Stimulated activated CD4-positive, alpha-beta T cell treated with anti-CD3 and anti-CD28 coated beads, Interleukin-2, amount 100 ng/mL, for 24 hours (primary cell): Measurements from ENCODE around the gene STEAP3.

Experiments used
- DNase-seq, 2 donors: peaks; one replicate each; pipeline ENCODE4 v3.0.0-alpha.2; 2020

Gene STEAP3

DNA sequence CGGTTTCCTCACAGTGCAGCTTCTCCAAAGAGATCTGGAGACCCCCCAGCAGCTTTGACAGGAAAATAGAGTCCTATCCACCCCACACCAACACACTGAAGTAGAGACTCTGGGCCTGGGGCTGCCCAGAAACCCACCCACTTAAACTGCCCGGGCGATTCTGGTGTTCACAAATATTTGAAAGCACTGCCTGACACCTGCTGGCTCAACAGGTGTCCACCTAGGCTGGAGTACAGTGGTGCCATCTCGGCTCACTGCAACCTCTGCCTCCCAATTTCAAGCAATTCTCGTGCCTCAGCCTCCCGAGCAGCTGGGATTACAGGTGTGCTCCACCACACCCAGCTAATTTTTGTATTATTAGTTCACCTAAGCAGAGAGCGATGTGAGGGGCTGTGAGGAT is 5.3 kb downstream of the STEAP3 start:
- no peak for DNase-seq

DNA sequence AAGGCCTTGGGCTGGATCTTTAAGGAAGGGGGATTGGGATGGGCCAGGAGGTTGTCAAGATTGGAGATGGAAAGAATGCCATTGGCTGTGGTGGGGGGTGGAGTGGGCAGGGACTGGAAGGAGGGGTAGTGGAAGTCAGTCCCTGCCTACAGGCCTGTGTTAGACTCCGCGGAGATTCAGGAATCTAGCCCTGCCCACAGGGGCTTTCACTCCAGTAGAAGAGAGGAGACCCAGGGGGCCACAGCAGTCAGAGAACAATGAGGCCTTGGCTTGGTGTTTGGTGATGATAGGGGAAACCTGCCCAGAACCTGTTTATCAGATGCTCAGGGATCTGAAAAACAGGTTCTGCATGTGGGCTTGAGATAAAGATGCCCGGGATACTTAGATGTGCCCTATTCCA is 6.1 kb downstream of the STEAP3 start:
- DNase-seq = no peak

DNA sequence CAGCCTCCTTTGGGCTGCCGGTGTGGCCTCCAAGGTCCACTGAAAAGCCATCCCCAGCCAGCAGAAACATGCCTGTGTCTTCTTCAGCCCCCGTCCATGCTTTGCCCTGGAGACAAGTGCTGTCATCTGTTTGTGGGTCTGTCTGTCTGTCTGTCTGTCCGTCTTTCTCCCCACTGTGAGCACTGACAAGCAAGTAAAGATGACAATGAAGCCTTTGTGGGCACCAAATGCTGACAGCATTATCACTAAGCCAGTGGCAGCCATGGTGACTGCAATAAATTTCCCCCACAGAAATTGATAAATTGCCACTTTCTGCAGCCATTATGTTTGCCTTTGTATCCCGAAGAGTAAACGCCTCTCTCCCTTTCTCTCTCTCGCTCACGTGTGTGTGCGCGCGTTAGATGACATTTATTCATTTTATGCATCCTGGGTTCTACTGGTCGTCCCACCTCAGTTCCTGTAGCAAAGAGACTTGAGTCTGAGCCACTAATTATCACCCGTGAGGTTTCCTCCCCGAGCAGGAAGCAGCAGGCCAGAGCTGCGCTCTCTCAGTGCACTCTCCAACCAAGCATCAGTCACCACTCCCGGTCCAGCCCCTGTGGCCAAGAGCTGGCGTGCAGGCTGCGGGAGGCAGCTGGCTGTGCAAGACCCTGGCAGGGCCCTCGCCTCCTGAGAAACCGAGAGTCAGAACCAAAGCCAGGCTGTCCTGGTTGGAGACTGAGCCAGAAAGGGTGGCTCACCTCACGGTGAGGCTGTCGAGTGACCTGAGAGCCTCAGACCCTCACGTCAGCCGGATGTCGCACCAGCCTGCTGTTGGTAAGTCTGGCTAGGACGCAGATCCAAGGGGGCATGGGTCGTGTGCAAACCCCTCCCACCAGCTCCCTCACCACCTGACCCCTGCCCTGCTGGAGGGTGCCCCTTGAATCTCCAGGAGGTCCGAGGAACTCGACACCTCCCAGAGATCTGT is 6.9 kb downstream of the STEAP3 start:
- DNase-seq = no peak

GRCh38 chr2:119231975-119232665 is 8.5 kb downstream of the STEAP3 start:
- no peak for DNase-seq

- DNase-seq = no peak
Observed at GRCh38 chr2:119232666-119232993, 9.0 kb downstream of the STEAP3 start.

DNA sequence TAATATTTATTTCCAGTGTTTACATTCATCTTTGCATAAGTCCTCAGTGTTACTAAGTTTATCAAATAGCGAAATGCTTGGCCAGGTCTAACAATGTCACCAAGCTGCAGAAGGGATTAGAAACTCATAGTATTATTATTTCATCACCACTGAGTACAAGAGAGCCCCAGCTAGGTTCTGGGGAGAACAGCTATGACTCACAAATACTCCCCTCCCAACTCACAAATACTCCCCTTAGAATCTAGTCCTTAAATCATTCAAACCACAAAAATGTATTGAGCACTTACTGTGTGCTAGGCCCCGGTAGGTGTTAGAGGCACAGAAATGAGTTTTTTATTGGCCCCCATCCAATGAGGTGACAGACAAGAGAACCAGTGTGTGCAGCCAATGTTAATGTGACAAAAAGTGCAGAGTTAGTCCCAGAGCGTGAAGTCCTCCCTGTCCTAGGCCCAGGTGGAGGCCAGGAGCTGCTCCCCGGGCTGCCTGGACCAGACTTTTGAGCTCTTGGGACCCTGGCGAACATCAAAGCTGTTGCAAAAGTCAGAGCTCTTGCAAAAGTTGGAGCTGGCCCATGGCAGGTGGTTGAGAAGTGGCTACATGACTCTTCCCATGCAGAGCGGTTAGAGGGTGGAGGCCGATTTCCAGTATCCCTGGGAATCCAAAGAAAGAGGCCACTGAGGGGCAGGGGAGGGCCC is 9.8 kb downstream of the STEAP3 start:
- DNase-seq = no peak

DNA sequence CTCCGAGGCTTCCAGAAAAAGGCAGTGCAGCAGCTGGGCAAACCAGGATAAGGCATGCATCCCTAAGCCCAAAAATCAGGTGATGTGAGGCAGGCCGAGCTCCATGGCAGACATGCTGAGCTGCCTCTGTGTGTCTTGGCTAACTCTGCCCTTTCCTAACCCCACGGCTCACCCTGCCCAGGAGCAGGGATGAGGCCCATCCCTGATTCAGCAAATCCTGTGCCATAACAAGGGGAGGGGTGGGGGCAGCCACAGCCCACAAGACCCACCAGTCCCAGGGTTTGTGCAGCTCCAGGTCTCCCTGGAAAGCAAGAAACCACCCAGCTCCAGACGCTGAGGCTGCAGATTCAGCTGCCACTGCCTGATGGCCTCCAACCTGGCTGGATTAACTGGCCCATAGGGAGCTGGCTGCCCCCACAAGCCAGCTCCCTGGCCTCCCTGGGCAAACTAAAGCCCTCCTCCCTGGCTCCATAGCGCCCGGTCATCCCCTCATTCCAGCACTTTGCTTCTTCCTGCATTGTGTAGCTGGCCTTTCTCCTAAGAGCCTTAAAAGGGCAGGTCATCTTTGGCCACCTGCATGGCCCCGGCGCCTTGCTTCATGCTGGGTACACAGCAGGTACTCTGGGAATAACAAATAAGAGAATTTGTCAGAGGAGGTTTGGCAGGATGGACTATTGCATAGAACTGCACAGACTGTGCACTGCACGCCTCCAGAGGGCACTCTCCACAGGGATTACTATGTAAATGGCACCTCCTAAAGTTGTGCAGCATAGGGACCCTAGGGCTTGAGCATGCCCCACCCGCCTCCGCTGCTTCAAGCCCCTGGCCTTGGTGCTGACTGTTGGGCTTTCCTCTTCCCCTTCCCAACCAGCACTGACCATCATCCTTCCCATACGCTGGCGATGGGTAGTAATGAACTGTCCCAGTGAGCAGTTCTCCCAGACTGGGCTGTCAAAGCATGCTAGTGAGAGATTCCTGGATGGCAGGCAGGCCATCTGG is 10.7 kb downstream of the STEAP3 start:
- peak in 1 of 2 donors; percentile 12 for DNase-seq

GRCh38 chr2:119236796-119237195 is 13.2 kb downstream of the STEAP3 start:
- DNase-seq = no peak

GRCh38 chr2:119240311-119241204 is 16.9 kb downstream of the STEAP3 start:
- DNase-seq = no peak

- DNase-seq = no peak
Observed at GRCh38 chr2:119241205-119241532, 17.5 kb downstream of the STEAP3 start.

GRCh38 chr2:119242276-119243119 is 18.9 kb downstream of the STEAP3 start:
- DNase-seq = no peak

DNA sequence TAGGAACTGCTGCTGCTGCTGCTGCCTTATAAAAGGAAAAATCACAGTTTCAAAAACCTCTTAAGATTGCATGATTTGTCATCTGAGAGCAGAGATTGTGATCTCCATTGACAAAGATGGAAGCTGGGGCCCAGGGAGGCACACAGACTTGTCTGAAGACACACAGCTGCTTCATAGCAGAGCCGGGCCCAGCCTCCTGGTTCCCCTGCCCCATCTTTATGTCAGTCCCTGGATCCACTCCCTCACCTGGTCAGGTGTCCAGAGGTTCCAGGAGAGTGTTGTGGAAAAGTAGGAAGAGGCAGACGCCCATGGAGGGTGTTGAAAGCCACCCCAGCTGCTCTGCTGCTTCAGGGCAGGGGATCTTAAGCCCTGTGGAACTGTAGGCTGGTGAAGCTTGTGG is 20.0 kb downstream of the STEAP3 start:
- no peak for DNase-seq

GRCh38 chr2:119245076-119245840 is 21.6 kb downstream of the STEAP3 start:
- no peak for DNase-seq

- DNase-seq = no peak
Observed at GRCh38 chr2:119245841-119246230, 22.2 kb downstream of the STEAP3 start.

DNA sequence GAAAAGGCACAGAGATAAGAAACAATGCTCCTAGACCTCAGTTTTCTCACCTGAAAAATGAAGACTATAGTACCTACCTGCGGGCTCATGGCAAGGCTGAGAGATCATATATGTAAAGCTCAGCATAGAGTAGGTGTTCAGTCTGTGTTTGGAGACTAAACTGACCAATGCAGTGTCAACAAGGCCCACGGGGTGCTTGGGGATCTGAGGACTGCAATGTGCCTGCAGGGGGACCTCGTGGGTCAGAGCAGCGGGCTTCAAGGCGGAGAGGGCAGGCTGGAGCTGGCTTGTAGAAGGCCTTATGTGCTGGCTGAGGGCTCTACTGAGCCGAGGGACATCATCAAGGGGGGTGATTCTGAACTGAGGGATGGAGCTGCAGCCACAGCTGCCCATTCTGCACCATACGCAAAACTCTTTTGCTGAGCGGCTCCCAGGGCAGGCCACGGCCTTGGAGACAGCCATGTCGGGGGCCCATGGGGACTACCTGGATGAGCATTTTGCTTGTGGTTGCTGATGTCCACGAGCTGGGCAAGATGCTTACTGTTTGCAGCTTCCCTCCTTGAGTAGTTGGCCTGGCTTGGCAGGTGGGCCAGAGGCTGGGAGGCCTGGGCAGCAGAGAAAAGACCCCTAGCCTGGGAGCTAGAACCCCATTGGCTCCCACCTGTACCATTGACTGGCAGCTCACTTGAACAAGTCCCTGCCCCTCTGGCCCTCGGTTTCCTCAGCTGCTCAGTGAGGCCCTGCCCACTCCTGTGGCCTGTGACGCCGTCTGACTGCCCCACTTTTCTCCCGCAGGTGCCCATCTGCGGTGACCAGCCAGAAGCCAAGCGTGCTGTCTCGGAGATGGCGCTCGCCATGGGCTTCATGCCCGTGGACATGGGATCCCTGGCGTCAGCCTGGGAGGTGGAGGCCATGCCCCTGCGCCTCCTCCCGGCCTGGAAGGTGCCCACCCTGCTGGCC is 23.5 kb downstream of the STEAP3 start:
- DNase-seq = no peak

- DNase-seq = no peak
Observed at GRCh38 chr2:119247844-119248271, 24.2 kb downstream of the STEAP3 start.

GRCh38 chr2:119248311-119248710 is 24.7 kb downstream of the STEAP3 start:
- no peak for DNase-seq

- DNase-seq = no peak
Observed at GRCh38 chr2:119248751-119249150, 25.1 kb downstream of the STEAP3 start.
